ENCODE measurements around the gene TOB1.
A peak's percentile ranks its signal among the peaks of the same experiment; 100 is the strongest.

Gene TOB1

DNA sequence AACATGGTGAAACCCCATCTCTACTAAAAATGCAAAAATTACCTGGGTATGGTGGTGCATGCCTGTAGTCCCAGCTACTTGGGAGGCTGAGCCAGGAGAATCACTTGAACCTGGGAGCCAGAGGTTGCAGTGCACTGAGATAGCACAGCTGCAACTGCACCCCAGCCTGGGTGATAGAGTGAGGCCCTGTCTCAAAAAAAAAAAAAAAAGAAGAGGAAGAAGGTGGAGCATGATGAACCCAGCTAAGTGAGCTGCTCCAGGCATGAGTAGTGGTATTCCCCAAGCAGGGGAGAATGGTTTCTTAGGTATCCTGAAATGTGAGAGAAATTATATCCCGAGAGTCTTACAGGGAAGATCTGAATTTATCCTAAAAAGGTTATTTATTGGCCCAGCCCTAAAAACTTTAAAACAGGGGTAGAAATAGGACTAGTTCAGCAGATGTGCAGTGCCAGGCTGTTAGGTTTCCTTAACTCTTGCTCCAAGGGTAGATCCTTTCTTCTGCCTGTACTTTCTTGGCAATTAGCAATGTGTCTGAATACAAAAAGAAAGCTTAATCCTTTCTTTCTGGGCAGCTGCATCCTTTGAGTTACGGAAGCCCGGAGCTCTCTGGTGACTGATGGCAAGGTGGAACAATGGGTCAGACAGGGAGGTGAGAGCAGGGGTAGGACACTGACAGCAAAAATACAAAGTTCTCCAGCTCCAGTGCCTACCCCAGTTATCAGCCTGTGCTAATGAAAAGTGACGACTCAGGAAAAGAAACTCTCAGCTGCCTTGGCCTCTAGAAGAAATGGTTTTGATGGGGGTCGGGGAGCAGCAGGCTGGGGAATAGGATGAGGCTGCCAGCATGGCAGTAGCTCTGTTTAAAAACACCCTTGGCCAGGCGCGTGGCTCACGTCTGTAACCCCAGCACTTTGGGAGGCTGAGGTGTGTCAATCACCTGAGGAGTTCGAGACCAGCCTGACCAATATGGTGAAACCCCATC lies 36.5 kb upstream of the TOB1 start:
- Histone ChIP-seq H3K79me2 (ENCODE audit: insufficient read depth, low read length) (no peaks in the 10 kb centered on the region), H3K27ac (ENCODE audit: low read depth, low read length) (peak overlapping the region; percentile 90), H3K27me3 (ENCODE audit: low read length) (no peaks in the 10 kb centered on the region), H2AFZ (ENCODE audit: low read depth, low read length, severe bottlenecking) (no peak overlapping the region), H4K20me1 (ENCODE audit: low read depth, low read length) (no peaks in the 10 kb centered on the region), H3F3A (ENCODE audit: insufficient read depth) (0 out of 2 replicates have a peak, but pooled peaks cover 6% of the 10 kb centered on the region), H3K36me3 (ENCODE audit: low read length) (no peaks in the 10 kb centered on the region), H3K9me2 (replicated peaks; ENCODE audit: insufficient read depth, low read length) (no peaks in the 10 kb centered on the region), H3K4me3 (ENCODE audit: insufficient read depth, low read length, poor library complexity, severe bottlenecking) (no peak overlapping the region), H3K4me2 (ENCODE audit: low read depth, low read length, poor library complexity, severe bottlenecking) (peak overlapping the region; percentile 47), H3K9ac (ENCODE audit: low read length) (no peak overlapping the region), H3K9me3 (ENCODE audit: insufficient read depth, low read length) (no peaks in the 10 kb centered on the region)
- TF ChIP-seq EZH2phosphoT487 (conservative IDR thresholded peaks at IDR 0.05; ENCODE audit: low read length) (no peak), CTCF (IDR thresholded peaks at IDR 0.05; ENCODE audit: insufficient read depth, low read length, poor library complexity, severe bottlenecking) (no peak)

GRCh38 chr17:50900383-50900892 lies 34.3 kb upstream of the TOB1 start:
- Histone ChIP-seq H4K20me1 (ENCODE audit: low read depth, low read length) (no peaks in the 10 kb centered on the region), H3K4me2 (ENCODE audit: low read depth, low read length, poor library complexity, severe bottlenecking) (no peak overlapping the region), H3K27ac (ENCODE audit: low read depth, low read length) (no peak overlapping the region), H3K9me2 (replicated peaks; ENCODE audit: insufficient read depth, low read length) (no peaks in the 10 kb centered on the region), H3K79me2 (ENCODE audit: insufficient read depth, low read length) (no peaks in the 10 kb centered on the region), H3K4me3 (ENCODE audit: insufficient read depth, low read length, poor library complexity, severe bottlenecking) (no peak overlapping the region), H3K9me3 (ENCODE audit: insufficient read depth, low read length) (no peaks in the 10 kb centered on the region), H3K27me3 (ENCODE audit: low read length) (no peaks in the 10 kb centered on the region), H2AFZ (ENCODE audit: low read depth, low read length, severe bottlenecking) (no peak overlapping the region), H3F3A (ENCODE audit: insufficient read depth) (0 out of 2 replicates have a peak, but pooled peaks cover 6% of the 10 kb centered on the region), H3K36me3 (ENCODE audit: low read length) (no peaks in the 10 kb centered on the region), H3K9ac (ENCODE audit: low read length) (no peak overlapping the region)
- TF ChIP-seq CTCF (IDR thresholded peaks at IDR 0.05; ENCODE audit: insufficient read depth, low read length, poor library complexity, severe bottlenecking): no peak
- no peak for TF ChIP-seq EZH2phosphoT487 (conservative IDR thresholded peaks at IDR 0.05; ENCODE audit: low read length)

DNA sequence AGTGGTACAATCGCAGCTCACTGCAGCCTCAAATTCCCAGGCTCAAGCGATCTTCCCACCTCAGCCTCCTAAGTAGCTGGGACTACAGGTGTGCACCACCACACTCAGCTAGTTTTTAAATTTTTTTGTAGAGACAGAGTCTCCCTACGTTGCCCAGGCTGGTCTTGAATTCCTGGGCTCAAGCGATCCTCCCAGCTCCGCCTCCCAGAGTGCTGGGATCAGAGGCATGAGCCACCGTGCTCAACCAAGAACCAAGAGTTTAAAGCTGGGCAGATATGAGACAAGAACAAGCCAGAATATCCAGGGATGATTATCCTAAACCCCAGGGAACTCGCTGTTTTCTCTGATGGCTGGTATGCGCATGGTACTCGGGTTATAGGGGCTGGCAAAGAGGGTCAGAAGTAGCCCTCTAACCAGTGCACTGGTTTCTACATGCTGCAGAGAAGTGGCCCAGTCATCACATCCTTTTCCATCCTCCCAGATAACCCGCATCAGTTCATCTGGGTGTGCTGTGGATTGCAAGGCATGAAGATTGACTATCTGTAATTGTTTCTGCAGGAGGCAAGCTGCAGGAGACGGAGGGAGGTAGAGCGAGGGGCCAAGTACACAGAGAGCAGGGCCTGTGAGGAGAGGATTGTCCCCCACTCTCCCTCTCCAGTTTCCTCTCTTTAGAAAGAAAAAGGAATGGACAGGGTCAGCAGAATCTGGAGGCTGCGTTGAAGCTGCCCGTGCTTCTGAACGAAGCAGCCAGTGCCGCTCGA lies 33.6 kb upstream of the TOB1 start:
- Histone ChIP-seq H3K4me3 (ENCODE audit: insufficient read depth, low read length, poor library complexity, severe bottlenecking) (no peak overlapping the region), H3K36me3 (ENCODE audit: low read length) (no peaks in the 10 kb centered on the region), H4K20me1 (ENCODE audit: low read depth, low read length) (no peaks in the 10 kb centered on the region), H3K9ac (ENCODE audit: low read length) (no peak overlapping the region), H3K27me3 (ENCODE audit: low read length) (no peaks in the 10 kb centered on the region), H3K27ac (ENCODE audit: low read depth, low read length) (no peak overlapping the region), H3K9me2 (replicated peaks; ENCODE audit: insufficient read depth, low read length) (no peaks in the 10 kb centered on the region), H3K4me2 (ENCODE audit: low read depth, low read length, poor library complexity, severe bottlenecking) (no peak overlapping the region), H2AFZ (ENCODE audit: low read depth, low read length, severe bottlenecking) (no peak overlapping the region), H3F3A (ENCODE audit: insufficient read depth) (0 out of 2 replicates have a peak, but pooled peaks cover 6% of the 10 kb centered on the region), H3K79me2 (ENCODE audit: insufficient read depth, low read length) (no peaks in the 10 kb centered on the region), H3K9me3 (ENCODE audit: insufficient read depth, low read length) (no peaks in the 10 kb centered on the region)
- TF ChIP-seq EZH2phosphoT487 (conservative IDR thresholded peaks at IDR 0.05; ENCODE audit: low read length): no peak
- TF ChIP-seq CTCF (IDR thresholded peaks at IDR 0.05; ENCODE audit: insufficient read depth, low read length, poor library complexity, severe bottlenecking): no peak

All from SU-DHL-6 (cell line).